ENCODE results near the gene WNT2B.

The WNT2B gene

DNA sequence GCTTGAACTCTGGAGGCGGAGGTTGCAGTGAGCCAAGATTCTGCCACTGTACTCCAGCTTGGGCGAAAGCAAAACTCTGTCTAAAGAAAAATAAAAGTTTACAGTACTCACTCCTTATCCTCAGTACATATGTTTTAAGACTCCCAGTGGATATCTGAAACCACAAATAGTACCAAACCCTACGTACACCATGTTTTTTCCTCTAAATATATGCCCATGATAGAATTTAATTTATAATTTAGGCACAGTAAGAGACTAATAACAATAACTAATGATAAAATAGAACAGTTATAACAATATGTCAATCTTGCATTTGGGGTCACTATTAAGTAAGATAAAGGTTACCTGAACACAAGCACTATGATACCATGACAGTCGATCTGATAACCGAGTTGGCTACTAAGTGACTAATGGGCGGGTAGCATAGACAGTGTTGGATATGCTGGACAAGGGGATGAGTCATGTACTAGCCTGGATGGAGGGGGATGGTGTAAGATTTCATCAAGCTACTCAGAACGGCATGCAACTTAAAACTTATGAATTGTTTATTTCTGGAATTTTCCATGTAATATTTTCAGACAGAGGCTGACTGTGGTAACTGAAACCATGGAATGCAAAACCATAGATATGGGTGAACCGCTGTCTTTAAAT is 66.5 kb downstream of the WNT2B start:
- DNase-seq (ENCODE audit: low read depth): no peak

DNA sequence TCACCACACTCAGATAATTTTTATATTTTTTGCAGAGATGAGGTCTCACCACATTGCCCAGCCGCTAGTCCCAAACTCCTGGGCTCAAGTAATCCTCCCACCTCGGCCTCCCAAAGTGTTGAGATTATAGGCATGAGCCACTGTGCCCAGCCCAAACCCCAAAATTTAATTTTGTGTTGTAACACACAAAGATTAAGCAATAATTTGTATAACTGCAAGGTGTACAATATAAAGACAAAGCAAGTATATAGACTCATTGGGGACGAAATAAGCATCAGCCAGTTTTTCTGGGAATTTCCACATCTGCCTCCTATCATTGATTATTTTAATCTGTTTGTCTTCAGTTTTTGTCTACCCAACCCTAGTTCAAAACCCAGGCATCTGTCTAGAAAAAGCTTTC is 67.5 kb downstream of the WNT2B start:
- DNase-seq (ENCODE audit: low read depth): no peak
